ENCODE data around the gene NDUFA8. TPM values are rescaled to one million over a fixed set of nuclear protein-coding genes. Genes with fewer than 3 reads are reported as not detected.

The NDUFA8 gene
- total RNA-seq, 1 experiment from 2014 or later, result 105 TPM

- POLR2A ChIA-PET (ENCODE audit: low non-redundant PET), result no interaction called here
- BruUV-seq (replicated peaks), result no TSS peak
- H3K4me1 ChIP-seq (ENCODE audit: insufficient read depth, low read length, poor library complexity, severe bottlenecking), result no peaks in the 10 kb centered on the region
- H3K36me3 ChIP-seq (ENCODE audit: insufficient read depth, low read length, poor library complexity, severe bottlenecking), result no peaks in the 10 kb centered on the region
- H3K9me3 ChIP-seq (ENCODE audit: low read depth, low read length, poor library complexity, severe bottlenecking), result no peaks in the 10 kb centered on the region
- H3K27me3 ChIP-seq (replicated peaks; ENCODE audit: insufficient read depth, low read depth, low read length, poor library complexity), result peaks cover 15% of the 10 kb centered on the region
- no peak overlapping the region for H3K4me3 ChIP-seq (ENCODE audit: low read depth, low read length, poor library complexity, severe bottlenecking)
- H3K27ac ChIP-seq (ENCODE audit: low read depth, low read length, poor library complexity, severe bottlenecking), result no peak overlapping the region
- no peak for DNase-seq (ENCODE audit: low spot score)
- CTCF ChIA-PET, result no interaction called here
- TF ChIP-seq CTCF (conservative IDR thresholded peaks at IDR 0.05; ENCODE audit: low read depth, low read length) (no peak), EZH2 (IDR thresholded peaks at IDR 0.05; ENCODE audit: borderline replicate concordance, low read depth, low read length, poor library complexity, severe bottlenecking) (no peak)
- intact Hi-C loops (cut with micrococcal nuclease; ENCODE audit: unreplicated experiment), result no loop called here
These were observed 32.0 kb upstream of the NDUFA8 start for GRCh38 chr9:122191584-122191983.

- no peak overlapping the region for H3K27ac ChIP-seq (ENCODE audit: low read depth, low read length, poor library complexity, severe bottlenecking)
- intact Hi-C loops (cut with micrococcal nuclease; ENCODE audit: unreplicated experiment), result no loop called here
- no peak overlapping the region for H3K4me3 ChIP-seq (ENCODE audit: low read depth, low read length, poor library complexity, severe bottlenecking)
- H3K4me1 ChIP-seq (ENCODE audit: insufficient read depth, low read length, poor library complexity, severe bottlenecking), result no peaks in the 10 kb centered on the region
- no peaks in the 10 kb centered on the region for H3K36me3 ChIP-seq (ENCODE audit: insufficient read depth, low read length, poor library complexity, severe bottlenecking)
- peaks cover 8% of the 10 kb centered on the region for H3K27me3 ChIP-seq (replicated peaks; ENCODE audit: insufficient read depth, low read depth, low read length, poor library complexity)
- no TSS peak for BruUV-seq (replicated peaks)
- CTCF ChIA-PET, result no interaction called here
- no peaks in the 10 kb centered on the region for H3K9me3 ChIP-seq (ENCODE audit: low read depth, low read length, poor library complexity, severe bottlenecking)
- POLR2A ChIA-PET (ENCODE audit: low non-redundant PET), result no interaction called here
- no peak for DNase-seq (ENCODE audit: low spot score)
- no peak for TF ChIP-seq CTCF (conservative IDR thresholded peaks at IDR 0.05; ENCODE audit: low read depth, low read length)
- no peak for TF ChIP-seq EZH2 (IDR thresholded peaks at IDR 0.05; ENCODE audit: borderline replicate concordance, low read depth, low read length, poor library complexity, severe bottlenecking)
These were observed 31.2 kb upstream of the NDUFA8 start for GRCh38 chr9:122190597-122191381.

- Histone ChIP-seq H3K4me1 (ENCODE audit: insufficient read depth, low read length, poor library complexity, severe bottlenecking) (no peaks in the 10 kb centered on the region), H3K36me3 (ENCODE audit: insufficient read depth, low read length, poor library complexity, severe bottlenecking) (no peaks in the 10 kb centered on the region), H3K27ac (ENCODE audit: low read depth, low read length, poor library complexity, severe bottlenecking) (no peak overlapping the region), H3K4me3 (ENCODE audit: low read depth, low read length, poor library complexity, severe bottlenecking) (no peak overlapping the region), H3K27me3 (replicated peaks; ENCODE audit: insufficient read depth, low read depth, low read length, poor library complexity) (peaks cover 11% of the 10 kb centered on the region), H3K9me3 (ENCODE audit: low read depth, low read length, poor library complexity, severe bottlenecking) (no peaks in the 10 kb centered on the region)
- TF ChIP-seq CTCF (conservative IDR thresholded peaks at IDR 0.05; ENCODE audit: low read depth, low read length), result no peak
- TF ChIP-seq EZH2 (IDR thresholded peaks at IDR 0.05; ENCODE audit: borderline replicate concordance, low read depth, low read length, poor library complexity, severe bottlenecking), result no peak
- POLR2A ChIA-PET (ENCODE audit: low non-redundant PET), result no interaction called here
- BruUV-seq (replicated peaks), result no TSS peak
- CTCF ChIA-PET, result no interaction called here
- intact Hi-C loops (cut with micrococcal nuclease; ENCODE audit: unreplicated experiment), result no loop called here
- no peak for DNase-seq (ENCODE audit: low spot score)
These were observed 28.8 kb upstream of the NDUFA8 start for GRCh38 chr9:122188369-122188768.
